Measurements from ENCODE around the gene SRSF10. TPM values are rescaled to one million over a fixed set of nuclear protein-coding genes. Genes with fewer than 3 reads are reported as not detected.
A peak's percentile ranks its signal among the peaks of the same experiment; 100 is the strongest.

The SRSF10 gene
- total and polyA plus RNA-seq, 9 of the 15 experiments (the other 6 are each of a cell fraction or from before 2014, with no cell fraction given) = 154 to 264 (median 205) TPM

GRCh38 chr1:23964790-23965740 lies 15.1 kb downstream of the SRSF10 start (continued):
- TF ChIP-seq, protein P1, sequence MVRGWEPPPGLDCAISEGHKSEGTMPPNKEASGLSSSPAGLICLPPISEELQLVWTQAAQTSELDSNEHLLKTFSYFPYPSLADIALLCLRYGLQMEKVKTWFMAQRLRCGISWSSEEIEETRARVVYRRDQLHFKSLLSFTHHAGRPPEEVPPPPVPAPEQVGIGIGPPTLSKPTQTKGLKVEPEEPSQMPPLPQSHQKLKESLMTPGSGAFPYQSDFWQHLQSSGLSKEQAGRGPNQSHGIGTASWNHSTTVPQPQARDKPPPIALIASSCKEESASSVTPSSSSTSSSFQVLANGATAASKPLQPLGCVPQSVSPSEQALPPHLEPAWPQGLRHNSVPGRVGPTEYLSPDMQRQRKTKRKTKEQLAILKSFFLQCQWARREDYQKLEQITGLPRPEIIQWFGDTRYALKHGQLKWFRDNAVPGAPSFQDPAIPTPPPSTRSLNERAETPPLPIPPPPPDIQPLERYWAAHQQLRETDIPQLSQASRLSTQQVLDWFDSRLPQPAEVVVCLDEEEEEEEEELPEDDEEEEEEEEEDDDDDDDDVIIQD (CRISPR knock-in tag; IDR thresholded peaks at IDR 0.05) = no peak
- peak; percentile 23; the same call in 1 of the 2 replicates for TF ChIP-seq LEF1 (IDR thresholded peaks at IDR 0.05)
- TF ChIP-seq POLR2AphosphoS2 (IDR thresholded peaks at IDR 0.05; ENCODE audit: low read length) = peak; percentile 81; the same call in 1 of the 2 replicates
- no peak for TF ChIP-seq ID3 (CRISPR knock-in tag; IDR thresholded peaks at IDR 0.05)
- no peak for TF ChIP-seq ID3 (tag; IDR thresholded peaks at IDR 0.05)
- no peak for TF ChIP-seq CUX1 (CRISPR knock-in tag; IDR thresholded peaks at IDR 0.05)
- TF ChIP-seq DACH1 (IDR thresholded peaks at IDR 0.05; ENCODE audit: partially characterized antibody) = peak; percentile 88
- TF ChIP-seq BCOR (IDR thresholded peaks at IDR 0.05) = peak; percentile 22; the same call in 1 of the 2 replicates
- 0 out of 4 replicates have a peak, but pooled peaks of 1 of the 2 experiments have one; percentile 43 for TF ChIP-seq TEAD1 (CRISPR knock-in tag; IDR thresholded peaks at IDR 0.05)
- no peak for TF ChIP-seq PRPF4 (IDR thresholded peaks at IDR 0.05; ENCODE audit: insufficient read depth, low read depth, low read length, poor library complexity, severe bottlenecking)
- TF ChIP-seq, protein P2, sequence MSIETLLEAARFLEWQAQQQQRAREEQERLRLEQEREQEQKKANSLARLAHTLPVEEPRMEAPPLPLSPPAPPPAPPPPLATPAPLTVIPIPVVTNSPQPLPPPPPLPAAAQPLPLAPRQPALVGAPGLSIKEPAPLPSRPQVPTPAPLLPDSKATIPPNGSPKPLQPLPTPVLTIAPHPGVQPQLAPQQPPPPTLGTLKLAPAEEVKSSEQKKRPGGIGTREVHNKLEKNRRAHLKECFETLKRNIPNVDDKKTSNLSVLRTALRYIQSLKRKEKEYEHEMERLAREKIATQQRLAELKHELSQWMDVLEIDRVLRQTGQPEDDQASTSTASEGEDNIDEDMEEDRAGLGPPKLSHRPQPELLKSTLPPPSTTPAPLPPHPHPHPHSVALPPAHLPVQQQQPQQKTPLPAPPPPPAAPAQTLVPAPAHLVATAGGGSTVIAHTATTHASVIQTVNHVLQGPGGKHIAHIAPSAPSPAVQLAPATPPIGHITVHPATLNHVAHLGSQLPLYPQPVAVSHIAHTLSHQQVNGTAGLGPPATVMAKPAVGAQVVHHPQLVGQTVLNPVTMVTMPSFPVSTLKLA (conservative IDR thresholded peaks at IDR 0.05) = 0 out of 4 replicates have a peak, but pooled peaks of 1 of the 2 experiments have one; percentile 7
- no peak for TF ChIP-seq TGIF2 (CRISPR knock-in tag; IDR thresholded peaks at IDR 0.05)

All from K562 (cell line).